ENCODE data around the gene PCED1B.

The PCED1B gene

DNA sequence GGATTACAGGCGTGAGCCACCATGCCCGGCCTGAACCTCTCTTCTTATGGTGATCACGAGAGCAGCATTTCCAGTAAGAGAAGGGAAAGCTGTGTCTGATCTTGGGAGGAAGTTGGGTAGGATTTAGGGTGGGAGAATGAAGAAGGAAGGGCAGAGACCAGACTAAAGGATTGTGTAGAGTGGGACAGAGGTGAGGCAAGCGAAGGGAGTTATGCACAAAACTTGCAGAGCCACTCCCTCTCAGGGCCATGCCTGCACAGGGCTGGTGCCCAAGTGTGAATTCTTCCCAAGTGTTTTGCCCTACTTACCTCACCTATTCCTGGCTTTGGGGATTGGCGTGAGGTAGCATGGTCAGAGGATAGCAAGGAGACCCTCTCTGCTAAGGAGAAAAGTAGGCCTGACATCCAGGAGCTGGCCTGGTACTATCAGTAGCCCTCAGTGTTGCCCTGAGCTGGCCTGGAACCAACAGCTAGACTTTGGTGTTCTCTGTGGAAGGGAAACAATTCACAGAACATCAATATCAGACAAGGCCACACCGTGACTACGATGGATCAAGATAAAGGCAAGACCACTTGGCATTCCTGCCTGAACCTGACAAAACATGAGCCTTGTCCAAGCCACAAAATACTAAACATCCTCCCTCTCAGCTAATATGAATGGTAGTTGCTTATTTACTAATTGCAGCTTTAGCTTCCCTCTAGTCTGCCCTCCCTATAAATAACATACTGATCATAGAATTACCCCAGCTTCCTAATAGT lies 201.3 kb downstream of the PCED1B start:
- DNase-seq, result no peak

DNA sequence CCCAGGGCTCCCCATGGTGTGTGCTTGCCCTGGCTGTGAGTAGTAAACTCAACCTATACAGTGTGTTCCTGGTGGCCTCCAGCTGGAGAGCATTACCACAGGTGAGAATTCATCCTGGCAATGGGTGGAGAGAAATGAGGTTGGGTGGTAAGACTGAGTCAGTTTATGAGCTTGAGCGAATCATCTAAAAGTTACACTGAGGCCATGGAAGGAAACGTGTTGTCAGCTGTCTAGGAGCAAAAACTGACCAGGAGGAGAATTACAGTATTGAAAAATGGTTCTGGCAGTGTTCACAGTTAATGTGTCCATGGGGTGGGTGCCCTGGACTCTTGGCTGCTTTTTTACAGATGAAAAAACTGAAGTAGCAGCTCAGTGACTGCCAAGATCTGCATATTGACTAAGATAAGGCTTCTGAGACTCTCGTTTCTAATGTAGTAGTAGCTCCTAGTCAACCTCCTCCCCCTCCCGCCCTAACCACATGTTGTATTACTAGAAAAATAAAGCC lies 202.3 kb downstream of the PCED1B start:
- no peak for DNase-seq

DNA sequence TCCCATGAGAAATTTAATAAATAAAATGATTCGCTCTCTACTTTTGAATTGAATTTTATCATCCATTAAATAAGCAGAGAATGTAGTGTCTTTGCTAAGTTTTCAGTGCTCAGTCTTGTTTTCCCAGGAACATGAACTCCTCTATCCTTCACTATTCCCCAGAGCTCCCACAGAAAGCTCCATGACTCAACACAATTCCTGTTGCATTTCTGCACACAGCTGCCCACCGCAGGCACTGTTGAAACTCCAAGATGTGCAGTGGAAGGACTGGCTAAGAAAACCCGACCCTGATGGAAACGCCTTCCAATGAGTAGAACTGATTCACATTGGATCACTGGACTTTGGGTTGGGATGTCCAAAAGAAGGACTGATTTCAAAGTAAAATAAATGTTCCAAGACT lies 202.8 kb downstream of the PCED1B start:
- no peak for DNase-seq
